GM13976 (cell line): ENCODE results near the gene TPSB2.

Experiments used
- DNase-seq: peaks from one replicate; pipeline ENCODE4 v3.0.0; 2012; ENCODE audit warnings: low spot score
- CTCF ChIP-seq: IDR thresholded peaks from 2 replicates; pipeline ENCODE4 v1.5.1; 2012; ENCODE audit warnings: borderline replicate concordance, mild to moderate bottlenecking; ENCODE audit not compliant: insufficient read depth; ENCODE audit errors: extremely low read depth, missing control alignments, control extremely low read depth
- in situ Hi-C: fragments of 300-500 bp; cut with MboI; formaldehyde crosslinking; loops from one replicate; pipeline ENCODE4 v1.12.0; 2022; ENCODE audit warnings: low sequenced_read_pairs, mixed read lengths, inconsistent platforms; ENCODE audit not compliant: unreplicated experiment

The TPSB2 gene

GRCh38 chr16:1210461-1210860 lies 19.5 kb downstream of the TPSB2 start:
- no peak for DNase-seq
- in situ Hi-C loops, result loop anchor here (25.0 kb wide), 1 partner anchor 102 kb away; the partner anchor contains the start of gene UBE2I
- no peak for TF ChIP-seq CTCF

- TF ChIP-seq CTCF, result no peak
- in situ Hi-C loops, result loop anchor here (25.0 kb wide), 1 partner anchor 103 kb away; the partner anchor contains the start of gene UBE2I
- DNase-seq, result no peak
Measured at GRCh38 chr16:1209081-1209480, 20.9 kb downstream of the TPSB2 start.

GRCh38 chr16:1208239-1208830 lies 21.6 kb downstream of the TPSB2 start:
- DNase-seq, result no peak
- TF ChIP-seq CTCF, result no peak
- in situ Hi-C loops, result loop anchor here (25.0 kb wide), 1 partner anchor 104 kb away; the partner anchor contains the start of gene UBE2I

- DNase-seq, result no peak
- in situ Hi-C loops, result loop anchor here (25.0 kb wide), 1 partner anchor 106 kb away; the partner anchor contains the start of gene UBE2I
- TF ChIP-seq CTCF, result no peak
Measured at GRCh38 chr16:1206786-1207185, 23.2 kb downstream of the TPSB2 start.

- no peak for DNase-seq
- no peak for TF ChIP-seq CTCF
- in situ Hi-C loops, result loop anchor here (25.0 kb wide), 1 partner anchor 106 kb away; the partner anchor contains the start of gene UBE2I
Measured at GRCh38 chr16:1206326-1206725, 23.7 kb downstream of the TPSB2 start.

GRCh38 chr16:1204933-1205332 lies 25.1 kb downstream of the TPSB2 start:
- TF ChIP-seq CTCF, result no peak
- no peak for DNase-seq
- in situ Hi-C loops, result loop anchor here (25.0 kb wide), 1 partner anchor 107 kb away; the partner anchor contains the start of gene UBE2I
